NCI-H345 treated with DMSO at 0.1 percent for 48 hours (cell line): ENCODE data around the gene GOLGA5.
A peak's percentile ranks its signal among the peaks of the same experiment; 100 is the strongest.
"Not testable (repeated sequence)": the region's sequence is repeated elsewhere in the genome, so short reads cannot be mapped to it uniquely, and the experiment has no call there.

Source experiments
- DNase-seq: peaks from one replicate; lab custom pipeline; 2025; ENCODE audit not compliant: unreplicated experiment; lab: John Stamatoyannopoulos, UW

Gene GOLGA5

GRCh38 chr14:92819680-92820535 is 25.8 kb downstream of the GOLGA5 start:
- DNase-seq: not testable (repeated sequence)

- not testable (repeated sequence) for DNase-seq
Measured at GRCh38 chr14:92820536-92820840, 26.4 kb downstream of the GOLGA5 start.

GRCh38 chr14:92830902-92831301 is 36.8 kb downstream of the GOLGA5 start:
- DNase-seq: no peak

GRCh38 chr14:92832137-92832700 is 38.1 kb downstream of the GOLGA5 start:
- no peak for DNase-seq

GRCh38 chr14:92841930-92842329 is 47.8 kb downstream of the GOLGA5 start:
- DNase-seq: no peak

- DNase-seq: no peak
Measured at GRCh38 chr14:92844204-92844603, 50.1 kb downstream of the GOLGA5 start.

- DNase-seq: no peak
Measured at GRCh38 chr14:92846162-92846897, 52.2 kb downstream of the GOLGA5 start.

- DNase-seq: no peak
Measured at GRCh38 chr14:92847278-92847677, 53.2 kb downstream of the GOLGA5 start.

- DNase-seq: no peak
Measured at GRCh38 chr14:92847749-92848148, 53.6 kb downstream of the GOLGA5 start.

GRCh38 chr14:92848887-92849286 is 54.8 kb downstream of the GOLGA5 start:
- DNase-seq: peak; percentile 75

- no peak for DNase-seq
Measured at GRCh38 chr14:92850492-92850891, 56.4 kb downstream of the GOLGA5 start.

- not testable (repeated sequence) for DNase-seq
Measured at GRCh38 chr14:92853136-92853535, 59.0 kb downstream of the GOLGA5 start.

GRCh38 chr14:92860049-92860840 is 66.1 kb downstream of the GOLGA5 start:
- no peak for DNase-seq

GRCh38 chr14:92861856-92862745 is 68.0 kb downstream of the GOLGA5 start:
- no peak for DNase-seq

GRCh38 chr14:92863286-92864080 is 69.4 kb downstream of the GOLGA5 start:
- DNase-seq: peak; percentile 56

- DNase-seq: no peak
Measured at GRCh38 chr14:92865674-92866073, 71.6 kb downstream of the GOLGA5 start.

GRCh38 chr14:92866181-92866752 is 72.2 kb downstream of the GOLGA5 start:
- DNase-seq: no peak

- DNase-seq: peak; percentile 54
Measured at GRCh38 chr14:92866901-92867865, 73.1 kb downstream of the GOLGA5 start.
